ENCODE data around the gene SLC66A2.

SLC66A2 gene

DNA sequence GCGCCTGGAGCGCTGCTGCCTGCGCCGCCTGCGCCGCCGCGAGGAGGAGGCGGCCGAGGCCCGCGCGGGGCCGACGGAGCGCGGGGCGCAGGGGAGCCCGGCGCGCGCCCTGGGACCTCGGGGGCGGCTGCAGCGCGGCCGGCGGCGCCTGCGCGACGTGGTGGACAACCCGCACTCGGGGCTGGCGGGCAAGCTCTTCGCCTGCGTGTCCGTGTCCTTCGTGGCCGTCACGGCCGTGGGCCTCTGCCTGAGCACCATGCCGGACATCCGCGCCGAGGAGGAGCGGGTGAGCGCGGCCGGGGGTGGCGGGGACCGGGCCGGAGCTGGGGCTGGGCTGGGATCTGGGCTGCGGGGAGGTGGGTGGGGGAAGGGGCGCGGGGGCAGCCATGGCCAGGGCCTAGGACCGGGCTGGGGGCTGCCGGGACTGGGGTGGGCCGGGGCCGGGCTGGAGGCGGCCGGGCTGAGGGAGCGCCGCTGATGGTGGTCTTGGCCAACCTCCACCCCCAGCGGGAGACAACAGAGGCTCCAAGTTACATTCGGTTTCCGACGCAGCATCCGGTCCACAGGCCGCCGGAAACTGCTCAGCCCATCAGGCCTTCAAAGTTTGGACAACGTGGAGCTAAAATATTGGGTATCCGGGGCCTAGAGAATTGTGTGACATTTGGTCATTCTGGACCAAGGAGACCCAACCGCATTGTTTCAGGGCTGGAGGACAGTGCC, 87.3 kb downstream of the SLC66A2 start:
- FAIRE-seq = no peak

DNA sequence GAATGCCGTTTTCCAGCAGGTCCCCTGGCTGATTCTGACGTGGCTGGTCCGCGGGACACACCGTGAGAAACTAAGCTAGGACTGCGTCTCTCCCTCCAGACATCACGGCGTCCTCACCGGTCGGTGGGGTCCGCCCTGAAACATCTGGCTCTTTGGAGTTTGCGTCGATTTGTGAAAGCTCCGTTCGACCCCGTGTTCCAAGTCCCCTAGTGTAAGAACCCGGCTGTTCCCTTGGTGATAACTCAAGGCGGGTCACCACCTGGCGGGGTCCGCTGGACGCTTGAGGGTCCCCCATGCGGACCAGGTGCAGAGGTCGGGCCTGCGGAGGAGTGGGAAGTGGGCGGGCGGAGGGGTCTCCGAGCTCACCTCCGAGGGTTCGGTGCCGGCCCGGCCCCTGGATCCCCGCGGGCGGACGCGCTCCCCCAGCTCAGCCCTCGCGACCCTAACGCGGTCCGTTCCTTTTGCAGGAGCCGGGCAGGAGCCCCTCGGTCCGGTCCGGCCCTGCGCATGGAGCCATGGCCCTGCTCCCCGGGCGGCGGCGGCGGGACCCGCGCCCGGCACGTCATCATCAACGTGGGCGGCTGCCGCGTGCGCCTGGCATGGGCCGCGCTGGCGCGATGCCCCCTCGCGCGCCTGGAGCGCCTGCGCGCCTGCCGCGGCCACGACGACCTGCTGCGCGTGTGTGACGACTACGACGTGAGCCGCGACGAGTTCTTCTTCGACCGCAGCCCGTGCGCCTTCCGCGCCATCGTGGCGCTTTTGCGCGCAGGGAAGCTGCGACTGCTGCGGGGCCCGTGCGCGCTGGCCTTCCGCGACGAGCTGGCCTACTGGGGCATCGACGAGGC, 88.1 kb downstream of the SLC66A2 start:
- no peak for FAIRE-seq

- no peak for FAIRE-seq
Observed at GRCh38 chr18:79862562-79862961, 88.9 kb downstream of the SLC66A2 start.

DNA sequence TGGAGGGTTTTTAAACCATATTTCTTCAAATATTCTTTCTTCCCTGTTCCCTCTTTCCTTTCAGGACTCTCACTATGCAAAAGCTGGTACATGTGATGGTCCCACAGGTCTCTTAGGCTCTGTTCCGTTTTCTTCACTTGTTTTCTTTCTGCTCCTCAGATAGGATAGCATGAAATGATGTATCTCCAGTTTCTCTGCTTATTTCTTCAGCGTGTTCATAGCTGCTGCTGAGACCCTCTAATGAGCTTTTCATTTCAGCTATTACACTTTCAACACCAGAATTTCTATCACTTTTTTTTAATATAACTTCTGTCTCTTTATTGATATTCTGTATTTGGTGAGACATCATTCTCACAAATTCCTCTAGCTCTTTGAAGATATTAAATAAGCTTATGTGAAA, 89.8 kb downstream of the SLC66A2 start:
- no peak for FAIRE-seq

GRCh38 chr18:79859314-79859713, 92.1 kb downstream of the SLC66A2 start:
- FAIRE-seq = no peak

DNA sequence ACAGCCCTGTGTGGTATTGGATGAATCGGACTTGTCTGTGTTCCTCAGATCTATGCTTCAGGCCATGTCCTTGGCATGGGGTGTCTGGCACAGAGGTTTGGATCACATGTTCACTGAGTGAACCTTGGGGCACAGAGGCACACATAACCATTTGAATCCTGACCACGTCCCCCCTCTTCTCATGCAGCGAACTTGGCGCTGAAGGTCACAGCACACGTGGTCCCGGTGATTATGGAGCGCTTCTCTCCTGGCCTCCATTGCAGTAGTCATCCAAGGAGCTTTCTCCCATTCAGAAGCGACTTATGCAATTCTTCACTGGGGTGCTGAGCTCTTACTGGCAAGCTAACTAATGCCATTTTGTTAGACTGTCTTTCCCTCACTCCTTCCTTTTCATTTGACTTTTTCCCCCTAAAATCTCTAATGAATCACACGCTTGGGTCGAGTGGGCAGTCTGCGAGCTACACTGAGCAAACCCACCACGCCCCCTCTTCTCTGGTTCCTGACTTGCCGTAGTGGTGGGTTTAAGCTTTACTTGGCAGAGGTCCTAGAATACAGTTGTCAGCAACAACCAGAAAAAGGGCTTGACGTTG, 94.3 kb downstream of the SLC66A2 start:
- peak; percentile 91 for FAIRE-seq

DNA sequence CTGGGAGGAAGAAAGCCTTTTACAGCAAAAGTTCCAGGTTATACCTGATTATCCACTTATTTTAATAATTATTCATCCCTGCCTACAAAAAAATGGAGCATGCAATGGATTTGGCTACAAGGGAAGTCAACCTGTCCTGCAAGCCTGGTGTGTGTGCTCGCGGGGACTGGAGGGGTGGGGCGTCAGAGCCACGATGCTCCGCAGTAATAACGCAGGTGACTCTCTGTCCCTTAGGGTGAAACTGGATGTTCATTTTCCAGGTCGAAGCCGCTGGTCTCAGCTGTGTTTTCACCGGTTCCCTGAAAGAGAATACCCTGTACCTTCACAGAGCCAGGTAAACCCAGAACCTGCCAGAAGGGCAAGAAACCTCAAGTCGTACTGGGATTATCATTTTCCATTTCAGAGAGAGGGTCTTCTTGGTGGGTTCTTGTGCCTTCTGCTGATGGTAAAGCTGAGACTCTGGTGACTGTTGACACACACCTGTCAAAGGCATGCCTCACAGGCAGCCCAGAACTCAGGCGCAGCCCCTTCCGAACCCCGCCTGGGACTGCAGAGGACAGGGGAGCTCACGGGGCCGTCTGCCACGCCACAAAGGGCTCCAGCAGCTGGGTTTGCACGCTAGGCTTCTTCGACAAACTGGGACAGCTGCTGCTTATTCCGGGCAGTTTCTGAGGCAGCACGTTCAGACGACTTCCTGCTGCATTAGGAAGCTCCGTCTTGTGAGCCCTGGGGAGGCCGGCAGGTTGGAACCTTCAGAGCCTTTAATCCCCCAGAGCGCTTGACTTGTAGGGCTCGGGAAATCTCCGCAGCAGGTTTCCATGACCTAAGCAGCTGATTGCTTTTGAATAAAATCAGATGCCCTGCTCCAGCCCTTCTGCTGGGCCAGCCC, 95.1 kb downstream of the SLC66A2 start:
- peak; percentile 67 for FAIRE-seq

DNA sequence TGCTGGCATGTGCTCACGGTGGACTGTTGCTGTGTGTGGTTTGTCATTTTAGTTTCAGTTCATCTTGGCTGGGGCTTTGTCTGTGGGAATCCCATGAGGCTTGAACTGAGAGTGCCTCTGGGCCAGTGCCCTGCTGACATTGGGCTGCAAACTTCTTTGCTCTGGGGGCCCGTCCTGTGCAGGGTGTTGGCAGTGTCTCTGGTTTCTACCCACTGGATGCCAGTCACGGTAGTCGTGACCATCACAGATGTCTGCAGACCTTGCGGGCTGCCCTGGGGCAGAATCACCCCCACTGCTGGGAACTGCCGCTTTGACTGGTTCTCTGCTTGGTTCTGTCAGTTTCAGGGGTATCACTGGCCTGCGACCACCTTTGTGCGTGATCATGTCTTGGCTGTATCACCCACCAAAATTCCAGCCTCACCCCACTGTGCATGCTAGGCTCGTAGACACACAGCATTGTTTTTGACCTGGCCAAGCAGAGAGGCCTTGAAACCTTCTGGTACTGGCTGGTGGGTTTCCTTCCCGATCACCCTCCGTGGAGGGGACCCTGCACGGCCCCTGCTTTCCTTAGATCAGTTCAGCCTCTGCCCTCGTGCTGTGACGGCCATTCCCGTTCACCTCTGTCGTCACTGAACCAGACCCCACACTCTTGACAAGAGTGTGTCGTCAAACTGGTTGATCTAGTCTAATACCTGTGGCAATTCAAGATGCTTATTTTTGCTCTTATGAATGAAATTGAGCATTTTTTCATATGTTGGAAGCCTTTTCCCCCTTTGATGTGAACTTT, 96.1 kb downstream of the SLC66A2 start:
- FAIRE-seq = no peak

- no peak for FAIRE-seq
Observed at GRCh38 chr18:79853993-79854364, 97.5 kb downstream of the SLC66A2 start.

- FAIRE-seq = no peak
Observed at GRCh38 chr18:79853303-79853992, 98.0 kb downstream of the SLC66A2 start.

DNA sequence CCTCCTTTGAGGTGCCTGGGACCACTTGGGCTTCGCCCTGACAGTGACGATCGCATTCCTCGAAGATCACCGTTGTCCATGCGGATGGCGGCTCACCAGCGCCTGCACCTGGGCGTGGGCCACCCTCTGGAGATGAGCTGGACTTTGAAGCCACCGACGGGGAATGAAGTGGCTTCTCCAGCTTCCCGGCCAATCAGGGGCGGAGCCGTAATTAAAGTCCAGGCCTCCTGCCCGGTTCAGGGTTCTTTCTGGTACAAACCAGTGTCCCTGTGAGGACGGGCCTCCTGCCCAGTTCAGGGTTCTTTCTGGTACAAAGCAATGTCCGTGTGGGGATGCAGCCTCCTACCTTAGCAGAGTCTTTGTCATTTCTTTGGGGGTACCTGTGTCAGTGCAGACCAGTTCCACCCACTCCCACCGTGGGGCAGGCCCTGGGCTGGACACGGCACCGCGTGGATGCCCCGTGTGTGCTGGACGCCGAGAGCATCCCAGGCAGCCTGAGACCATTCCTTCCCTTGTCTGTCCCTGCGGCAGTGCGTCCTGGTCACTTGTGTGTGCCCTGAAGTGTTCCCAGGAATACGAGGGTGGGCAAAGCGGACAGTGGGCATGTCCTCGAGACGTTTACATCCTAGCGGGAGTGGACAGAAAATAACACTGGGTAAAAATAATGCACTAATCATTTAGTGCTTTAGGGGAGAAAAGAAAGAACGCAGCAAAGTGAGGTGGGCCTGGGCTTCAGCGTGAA, 98.7 kb downstream of the SLC66A2 start:
- FAIRE-seq = no peak
